ENCODE measurements around the gene NR2F1-AS1. TPM values are rescaled to one million over a fixed set of nuclear protein-coding genes. Genes with fewer than 3 reads are reported as not detected.

Gene NR2F1-AS1
- total RNA-seq, 4 donors from 2014 or later, result 0.13 to 0.85 TPM; not detected in 2

DNA sequence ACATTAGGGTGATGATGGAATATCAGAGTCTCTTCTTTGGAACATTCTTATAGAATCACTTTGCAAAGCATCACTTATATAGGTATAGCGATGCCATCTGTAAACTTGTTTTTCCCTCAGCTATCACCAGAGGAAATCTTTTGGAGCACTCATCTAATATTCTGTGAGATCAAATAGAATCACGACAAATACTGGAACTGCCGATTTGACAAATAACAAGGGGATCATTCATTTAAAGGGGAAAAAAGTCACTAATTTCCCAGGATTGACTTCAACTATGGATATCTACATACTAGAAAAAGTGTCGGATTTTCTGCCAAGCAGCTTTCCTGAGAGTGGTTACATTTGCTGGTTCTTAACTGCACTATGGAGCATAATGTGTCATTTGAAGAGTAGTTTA, 178.6 kb downstream of the NR2F1-AS1 start:
- Histone ChIP-seq H3K36me3 (no peaks in the 10 kb centered on the region), H3K27ac (no peak overlapping the region), H3K27me3 (peaks cover 0 to 2% (median 0%) of the 10 kb centered on the region in 3 donors), H3K4me1 (no peaks in the 10 kb centered on the region), H3K9me3 (no peaks in the 10 kb centered on the region), H3K4me3 (no peak overlapping the region)
- intact Hi-C loops (cut with DNase I; ENCODE audit: low total_unique reads) (no loop called here), in situ Hi-C loops (cut with MboI; ENCODE audit: low sequenced_read_pairs in 4 of 4) (no loop called here)
- no peak for ATAC-seq
- DNase-seq, result no peak
- no peak for TF ChIP-seq CTCF (IDR thresholded peaks at IDR 0.05 in 4 of 5, conservative IDR thresholded peaks at IDR 0.05 in 1 of 5)
- no peak for TF ChIP-seq POLR2A (IDR thresholded peaks at IDR 0.05)

DNA sequence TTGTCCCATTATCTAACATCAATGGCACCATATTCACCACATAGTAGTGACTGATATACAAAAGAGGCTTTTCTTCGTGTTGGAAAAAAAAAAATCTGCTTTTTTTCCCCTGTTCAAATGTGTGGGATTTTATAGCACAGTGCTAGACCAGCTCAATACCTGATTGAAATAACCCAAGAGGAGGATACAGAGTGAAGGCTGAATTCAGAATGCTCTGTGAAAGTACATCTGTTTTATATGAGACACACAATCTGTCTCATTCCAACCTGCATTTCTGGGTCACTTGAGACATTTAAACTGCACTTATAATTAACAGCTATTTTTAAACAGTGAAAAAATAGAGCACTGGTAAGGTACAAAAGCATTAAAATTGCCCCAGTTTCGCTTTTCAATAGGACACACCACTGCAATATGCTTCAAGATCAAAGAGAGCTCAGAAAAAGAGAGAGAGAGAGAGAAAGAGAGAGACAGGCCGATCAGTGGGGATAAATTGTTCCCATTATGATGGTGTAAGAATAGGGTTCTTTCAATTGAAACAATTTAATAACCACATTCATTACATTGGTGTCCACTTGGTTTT, 179.3 kb downstream of the NR2F1-AS1 start:
- DNase-seq, result no peak
- intact Hi-C loops (cut with DNase I; ENCODE audit: low total_unique reads) (no loop called here), in situ Hi-C loops (cut with MboI; ENCODE audit: low sequenced_read_pairs in 4 of 4) (no loop called here)
- Histone ChIP-seq H3K27ac (no peak overlapping the region), H3K27me3 (peaks cover 0 to 2% (median 0%) of the 10 kb centered on the region in 3 donors), H3K4me3 (no peak overlapping the region), H3K36me3 (no peaks in the 10 kb centered on the region), H3K4me1 (no peaks in the 10 kb centered on the region), H3K9me3 (no peaks in the 10 kb centered on the region)
- ATAC-seq, result no peak
- TF ChIP-seq POLR2A (IDR thresholded peaks at IDR 0.05), result no peak
- no peak for TF ChIP-seq CTCF (IDR thresholded peaks at IDR 0.05 in 4 of 5, conservative IDR thresholded peaks at IDR 0.05 in 1 of 5)

- DNase-seq (no peak), ATAC-seq (no peak)
- H3K27me3 ChIP-seq, result peaks cover 0 to 2% (median 0%) of the 10 kb centered on the region in 3 donors
- no peak for TF ChIP-seq POLR2A (IDR thresholded peaks at IDR 0.05)
- no peak for TF ChIP-seq CTCF (IDR thresholded peaks at IDR 0.05 in 4 of 5, conservative IDR thresholded peaks at IDR 0.05 in 1 of 5)
- no peak overlapping the region for H3K27ac ChIP-seq
- intact Hi-C loops (cut with DNase I; ENCODE audit: low total_unique reads) (no loop called here), in situ Hi-C loops (cut with MboI; ENCODE audit: low sequenced_read_pairs in 4 of 4) (no loop called here)
- H3K4me3 ChIP-seq, result no peak overlapping the region
- H3K9me3 ChIP-seq, result no peaks in the 10 kb centered on the region
- no peaks in the 10 kb centered on the region for H3K4me1 ChIP-seq
- no peaks in the 10 kb centered on the region for H3K36me3 ChIP-seq
These were observed 181.3 kb downstream of the NR2F1-AS1 start for GRCh38 chr5:93399675-93400074.

- in situ Hi-C loops (cut with MboI; ENCODE audit: low sequenced_read_pairs in 4 of 4), result no loop called here
- Histone ChIP-seq H3K36me3 (no peaks in the 10 kb centered on the region), H3K9me3 (no peaks in the 10 kb centered on the region), H3K27ac (no peak overlapping the region), H3K4me1 (no peaks in the 10 kb centered on the region), H3K4me3 (no peak overlapping the region), H3K27me3 (peaks cover 0 to 2% (median 0%) of the 10 kb centered on the region in 3 donors)
- DNase-seq (no peak), ATAC-seq (no peak)
- intact Hi-C loops (cut with DNase I; ENCODE audit: low total_unique reads), result no loop called here
- no peak for TF ChIP-seq POLR2A (IDR thresholded peaks at IDR 0.05)
- no peak for TF ChIP-seq CTCF (IDR thresholded peaks at IDR 0.05 in 4 of 5, conservative IDR thresholded peaks at IDR 0.05 in 1 of 5)
These were observed 185.0 kb downstream of the NR2F1-AS1 start for GRCh38 chr5:93395971-93396379.

DNA sequence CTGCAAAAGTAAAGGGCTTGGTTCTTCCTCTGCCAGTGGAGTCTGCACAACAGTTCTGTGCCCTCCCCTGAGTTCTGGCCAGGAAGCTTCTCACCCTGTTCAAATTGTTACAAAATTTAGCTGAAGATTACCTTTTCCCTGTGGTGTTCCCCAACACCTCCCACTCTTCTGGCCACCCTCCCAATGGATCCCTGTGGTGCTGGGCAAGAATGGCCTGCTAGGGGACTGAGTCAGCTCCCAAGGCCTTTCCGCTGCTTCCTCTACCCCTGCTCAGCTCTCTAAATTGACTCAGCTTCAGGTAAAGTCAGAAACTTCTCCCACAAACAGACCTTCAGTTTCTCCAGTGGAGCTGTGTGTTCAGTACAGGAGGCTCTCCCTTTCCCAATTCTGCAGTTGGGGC, 186.0 kb downstream of the NR2F1-AS1 start:
- Histone ChIP-seq H3K9me3 (no peaks in the 10 kb centered on the region), H3K4me1 (no peaks in the 10 kb centered on the region), H3K27me3 (no peaks in the 10 kb centered on the region), H3K36me3 (no peaks in the 10 kb centered on the region), H3K4me3 (no peak overlapping the region), H3K27ac (no peak overlapping the region)
- ATAC-seq (no peak), DNase-seq (no peak)
- intact Hi-C loops (cut with DNase I; ENCODE audit: low total_unique reads), result no loop called here
- TF ChIP-seq CTCF (IDR thresholded peaks at IDR 0.05 in 4 of 5, conservative IDR thresholded peaks at IDR 0.05 in 1 of 5), result no peak
- in situ Hi-C loops (cut with MboI; ENCODE audit: low sequenced_read_pairs in 4 of 4), result no loop called here

Data from gastrocnemius medialis (tissue), 4 donors.